HG03378 (cell line): ENCODE results near the gene ALDH3A2.
"Not testable (repeated sequence)": the region's sequence is repeated elsewhere in the genome, so short reads cannot be mapped to it uniquely, and the experiment has no call there.

Source experiments
- ATAC-seq: cut with Tn5 transposase; IDR thresholded peaks from one replicate; pipeline ENCODE4 v1.9.1; 2021; ENCODE audit warnings: mild to moderate bottlenecking, moderate library complexity; ENCODE audit not compliant: unreplicated experiment

ALDH3A2 gene

DNA sequence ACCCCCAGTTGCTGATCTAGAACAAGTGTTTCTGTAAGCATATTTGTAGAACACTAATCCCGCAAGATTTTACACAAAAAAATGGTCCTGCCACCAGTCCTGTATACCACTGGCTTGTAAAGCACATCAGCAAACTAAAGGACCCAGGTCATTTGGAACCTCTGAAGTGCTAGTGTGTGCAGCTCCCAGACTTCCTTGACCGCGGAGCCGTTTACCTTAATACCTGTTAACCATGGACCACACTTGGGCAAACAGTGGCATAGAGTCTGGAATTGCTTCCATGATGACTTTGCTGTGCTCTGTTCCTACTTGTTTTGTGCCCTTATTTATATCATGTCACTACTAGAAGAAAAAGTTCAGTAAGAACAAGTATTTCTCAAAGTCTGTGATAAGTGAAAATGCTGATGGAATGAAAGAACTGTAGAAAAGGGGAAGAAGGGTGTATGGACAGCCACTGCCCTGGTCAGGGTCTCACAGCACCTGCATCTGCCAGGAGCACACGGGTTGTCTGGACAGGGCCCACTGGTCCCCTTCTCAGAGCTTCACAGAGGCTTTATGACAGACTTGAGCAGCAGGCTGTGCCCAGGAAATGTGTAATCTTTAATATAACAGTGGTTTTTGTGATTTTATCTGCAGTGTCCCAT, 29.3 kb downstream of the ALDH3A2 start:
- no peak for ATAC-seq

DNA sequence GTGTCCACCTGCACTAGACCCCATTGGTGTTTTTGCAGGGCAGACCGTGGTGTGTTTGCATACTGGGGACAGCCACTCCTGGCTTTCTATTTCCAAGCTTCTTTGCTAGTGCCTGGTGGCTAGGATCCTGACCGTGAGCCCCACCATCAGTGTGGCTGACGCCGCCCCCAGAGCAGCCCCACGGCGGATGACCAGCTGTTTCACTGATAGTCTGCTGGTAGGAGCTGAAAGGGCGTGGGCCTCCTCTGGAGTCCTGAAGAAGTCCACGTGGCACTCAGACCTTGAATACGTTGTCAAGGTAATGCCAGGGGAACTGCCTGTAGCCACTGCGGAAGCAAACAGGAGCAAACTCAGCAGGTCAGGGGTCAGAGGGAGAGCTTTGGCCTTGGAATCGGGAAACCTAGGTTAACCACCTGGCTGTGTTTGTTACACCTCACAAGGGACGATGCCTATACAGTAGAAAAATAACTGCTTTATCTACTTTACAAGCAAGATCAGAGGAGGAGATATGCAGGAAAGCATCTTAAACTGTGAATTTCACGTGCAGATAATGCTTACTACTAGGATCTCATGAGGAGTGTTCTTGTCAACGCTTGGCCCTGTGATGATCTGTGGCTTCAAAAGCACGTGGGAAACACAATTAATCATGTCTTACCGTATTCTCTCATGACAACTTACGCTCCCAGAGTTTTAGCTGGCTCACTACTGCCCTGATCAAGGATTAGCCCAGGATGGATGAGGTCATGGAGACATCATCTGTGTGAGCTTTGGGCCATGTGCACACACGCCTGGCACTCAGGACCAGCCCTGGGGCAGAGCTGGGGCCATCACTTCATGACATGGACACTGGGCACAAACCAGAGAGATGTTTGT, 30.3 kb downstream of the ALDH3A2 start:
- no peak for ATAC-seq

DNA sequence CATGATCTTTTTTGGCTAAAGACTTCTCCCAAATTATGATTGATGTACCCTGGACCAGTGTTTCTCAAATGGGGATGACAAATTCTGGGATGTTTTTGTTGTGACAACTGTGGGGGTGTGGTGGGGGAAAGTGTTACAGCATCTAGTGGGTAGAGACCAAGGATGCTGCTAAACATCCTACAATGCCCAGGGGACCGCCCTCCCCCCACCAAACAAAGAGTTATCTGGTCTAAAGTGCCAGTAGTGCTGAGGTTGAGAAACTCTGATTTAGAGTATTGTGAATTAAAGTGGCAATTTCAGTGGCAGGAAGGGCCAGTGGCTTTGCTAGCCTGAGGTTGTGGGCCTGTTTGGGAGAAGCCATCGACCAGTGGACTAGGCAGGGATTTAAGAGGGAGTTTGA, 34.6 kb downstream of the ALDH3A2 start:
- no peak for ATAC-seq

DNA sequence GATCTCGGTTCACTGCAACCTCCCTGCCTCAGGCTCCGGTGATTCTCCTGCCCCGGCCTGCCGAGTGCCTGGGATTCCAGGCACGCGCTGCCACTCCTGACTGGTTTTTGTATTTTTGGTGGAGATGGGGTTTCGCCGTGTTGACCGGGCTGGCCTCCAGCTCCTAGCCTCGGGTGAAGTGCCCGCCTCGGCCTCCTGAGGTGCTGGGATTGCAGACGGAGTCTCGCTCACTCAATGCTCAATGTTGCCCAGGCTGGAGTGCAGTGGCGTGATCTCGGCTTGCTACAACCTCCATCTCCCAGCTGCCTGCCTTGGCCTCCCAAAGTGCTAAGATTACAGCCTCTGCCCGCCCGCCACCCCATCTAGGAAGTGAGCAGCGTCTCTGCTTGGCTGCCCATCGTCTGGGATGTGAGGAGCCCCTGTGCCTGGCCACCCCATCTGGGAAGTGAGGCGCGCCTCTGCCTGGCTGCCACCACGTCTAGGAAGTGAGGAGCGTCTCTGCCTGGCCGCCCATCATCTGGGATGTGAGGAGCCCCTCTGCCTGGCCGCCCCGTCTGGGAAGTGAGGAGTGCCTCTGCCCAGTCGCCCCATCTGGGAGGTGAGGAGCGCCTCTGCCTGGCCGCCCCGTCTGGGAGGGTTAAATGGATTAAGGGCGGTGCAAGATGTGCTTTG, 36.5 kb downstream of the ALDH3A2 start:
- not testable (repeated sequence) for ATAC-seq

DNA sequence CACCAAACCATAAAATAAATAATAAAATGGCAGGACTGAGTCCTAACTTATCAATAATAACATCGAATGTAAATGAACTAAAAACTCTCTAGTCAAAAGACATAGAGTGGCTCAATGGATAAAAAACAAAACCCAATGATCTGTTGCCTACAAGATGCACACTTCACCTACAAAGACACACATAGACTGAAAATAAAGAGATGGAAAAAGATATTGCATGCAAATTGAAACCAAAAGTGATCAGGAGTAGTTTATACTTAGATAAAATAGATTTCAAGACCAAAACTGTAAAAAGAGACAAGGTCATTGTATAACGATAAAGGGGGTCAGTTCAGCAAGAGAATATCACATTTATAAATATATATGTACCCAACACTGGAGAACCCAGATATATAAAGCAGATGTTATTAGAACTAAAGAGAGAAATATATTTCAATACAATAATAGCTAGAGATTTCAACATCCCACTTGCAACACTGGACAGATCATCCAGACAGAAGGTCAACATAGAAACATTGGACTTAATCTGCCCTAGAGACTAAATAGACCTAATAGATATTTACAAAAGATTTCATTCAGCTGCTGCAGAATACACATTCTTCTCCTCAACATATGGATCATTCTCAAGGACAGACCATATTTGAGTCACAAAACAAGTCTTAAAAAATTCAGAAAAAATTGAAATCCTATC, 38.0 kb downstream of the ALDH3A2 start:
- ATAC-seq = no peak

DNA sequence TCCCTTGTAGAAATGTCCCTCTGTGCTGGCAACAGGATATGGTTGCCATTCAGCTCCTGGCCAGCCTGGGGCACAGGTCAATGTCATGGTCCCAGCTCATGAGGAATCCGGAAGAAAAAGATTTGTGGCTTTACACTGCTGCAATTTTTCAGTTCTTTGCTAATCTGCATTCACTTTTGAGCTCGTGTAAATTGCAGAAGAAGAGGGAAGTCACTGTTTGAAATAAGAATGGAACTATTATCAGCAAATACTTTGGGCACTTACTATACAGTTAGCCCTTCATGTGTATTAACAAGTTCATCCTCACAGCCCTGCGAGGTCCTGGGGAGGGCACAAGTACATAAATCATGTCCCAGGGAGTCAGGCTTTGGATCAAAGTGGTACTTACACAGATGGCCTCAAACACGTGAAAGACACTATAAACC, 53.7 kb downstream of the ALDH3A2 start:
- no peak for ATAC-seq

DNA sequence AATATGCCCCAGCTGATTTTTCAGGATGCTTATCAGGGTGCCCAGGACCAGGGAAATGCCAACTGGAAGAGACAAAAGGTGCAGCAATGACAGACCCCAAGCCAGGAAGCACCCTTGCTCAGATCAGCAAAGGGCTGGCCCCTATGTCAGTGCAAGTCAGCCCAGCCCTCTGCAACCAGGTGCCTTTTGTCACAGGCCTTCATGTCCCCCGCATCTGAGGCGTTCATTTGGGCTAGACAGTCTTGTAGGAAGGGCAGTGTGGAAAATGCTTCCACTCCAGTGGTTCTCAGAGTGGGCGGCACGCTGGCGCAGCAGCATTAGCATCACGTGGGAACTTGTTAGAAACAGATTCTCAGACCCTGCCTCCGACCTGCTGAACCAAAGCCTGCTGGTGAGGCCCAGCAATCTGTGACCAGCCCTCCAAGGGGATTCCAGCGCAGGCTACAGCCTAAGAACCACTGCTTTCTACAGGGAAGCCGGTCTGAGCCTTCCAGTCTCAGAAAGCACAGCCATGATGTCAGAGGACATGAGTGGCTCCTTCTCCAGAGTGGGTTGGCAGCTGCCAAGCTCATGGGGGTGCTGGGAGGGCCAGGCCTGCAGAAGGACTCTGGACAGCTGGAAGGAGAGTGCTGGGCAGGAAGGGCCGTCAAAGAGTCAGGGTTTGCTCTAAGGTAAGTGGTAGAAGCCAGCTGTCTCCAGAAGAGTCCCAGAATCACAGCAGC, 54.7 kb downstream of the ALDH3A2 start:
- no peak for ATAC-seq

DNA sequence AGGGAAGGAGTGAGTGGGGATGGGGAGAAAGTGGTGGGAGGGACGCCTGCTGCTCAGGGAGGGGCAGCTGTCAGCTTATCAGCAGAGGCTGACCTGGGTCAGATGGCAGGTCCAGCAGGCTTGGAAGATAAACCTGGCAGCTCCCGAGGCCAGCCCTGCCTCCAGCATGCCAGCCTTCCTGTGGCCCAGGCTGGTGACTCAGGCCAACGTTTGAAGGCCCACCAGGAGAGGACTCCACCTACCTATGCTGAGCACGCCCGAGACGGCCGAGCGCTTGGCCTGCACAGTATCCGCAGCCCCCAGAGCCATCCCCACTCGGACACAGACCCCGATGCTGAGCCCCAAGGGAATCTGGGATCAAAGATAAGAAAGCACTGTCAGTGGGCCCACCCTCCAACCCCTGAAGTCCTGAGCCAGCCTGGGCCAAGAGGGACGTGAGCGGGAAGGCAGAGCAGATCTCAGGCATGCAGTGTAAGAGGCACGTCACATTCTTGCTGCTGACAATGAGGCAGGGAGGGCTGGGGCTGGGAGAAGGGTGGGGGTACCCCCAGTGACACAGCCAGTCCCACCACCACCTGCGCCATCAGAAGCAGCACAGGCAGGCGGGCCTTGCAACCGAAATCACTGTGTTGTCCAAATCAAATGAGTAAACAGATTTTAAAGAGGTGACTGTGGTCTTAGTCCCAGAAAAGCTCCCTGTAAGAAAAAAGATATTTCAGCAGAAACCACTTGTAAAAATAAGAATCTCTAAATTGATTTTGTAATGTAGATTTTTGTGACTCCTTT, 55.5 kb downstream of the ALDH3A2 start:
- ATAC-seq = no peak

DNA sequence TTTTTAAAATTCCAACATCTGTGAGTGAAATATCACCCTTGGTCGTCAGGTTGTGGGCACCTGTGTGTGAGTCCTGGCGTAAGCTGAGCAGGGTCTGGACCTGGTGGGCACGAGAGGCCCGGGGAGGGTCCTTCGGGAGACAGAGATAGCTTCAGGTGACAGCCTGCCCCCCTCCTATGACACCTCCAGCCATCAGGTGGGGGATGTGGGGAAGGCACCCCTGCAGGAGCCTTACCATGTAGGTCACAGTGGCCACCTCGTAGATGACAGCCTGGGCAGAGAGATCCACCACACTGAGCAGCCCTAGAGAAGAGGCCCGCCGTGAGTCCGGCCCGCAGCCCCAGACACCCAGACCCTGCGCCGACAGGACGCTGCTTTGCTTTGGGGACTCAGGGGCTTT, 56.6 kb downstream of the ALDH3A2 start:
- no peak for ATAC-seq

DNA sequence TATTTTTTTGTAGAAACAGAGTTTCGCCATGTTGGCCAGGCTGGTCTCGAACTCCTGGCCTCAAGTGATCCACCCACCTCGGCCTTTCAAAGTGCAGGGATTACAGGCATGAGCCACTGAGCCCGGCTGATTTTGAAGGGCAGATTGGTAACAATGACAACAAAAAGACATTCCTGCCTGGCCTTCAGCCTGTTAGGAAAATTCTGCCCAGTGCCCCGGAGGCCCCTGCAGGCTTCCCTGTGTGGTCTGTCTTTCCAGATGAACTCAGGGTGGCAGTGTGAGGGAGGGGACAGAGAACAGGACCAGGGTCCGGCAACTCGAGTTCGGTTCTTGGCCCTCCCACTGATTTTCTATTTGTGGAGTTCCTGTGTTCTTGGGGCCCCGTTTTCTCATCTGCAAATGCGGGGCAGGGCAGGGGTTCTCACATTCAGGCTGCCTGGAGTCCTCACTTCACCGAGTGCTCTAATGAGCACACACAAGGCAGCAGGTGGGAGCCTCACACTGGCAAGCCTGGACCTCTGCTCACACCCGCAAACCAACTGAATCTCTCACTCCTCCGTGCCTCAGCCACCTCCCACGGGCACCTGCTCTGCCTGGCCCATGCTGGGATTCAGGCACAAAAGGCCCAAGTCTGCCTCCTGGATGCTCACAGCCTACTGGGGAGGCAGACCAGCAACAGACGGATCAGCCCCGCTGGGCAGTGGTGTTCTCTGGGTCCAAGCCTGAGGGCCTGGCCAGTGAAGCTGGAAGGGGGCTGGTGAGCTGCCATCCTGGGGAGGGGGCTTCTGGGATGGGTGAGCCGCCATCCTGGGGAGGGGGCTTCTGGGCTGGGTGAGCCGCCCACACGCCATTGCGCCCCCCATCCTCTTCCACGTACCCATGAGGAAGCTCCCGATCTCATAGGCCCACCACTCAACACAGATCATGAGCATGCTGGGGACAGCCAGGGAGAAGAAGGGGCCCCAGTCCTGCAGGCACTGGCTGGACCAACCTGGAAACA, 57.5 kb downstream of the ALDH3A2 start:
- no peak for ATAC-seq

DNA sequence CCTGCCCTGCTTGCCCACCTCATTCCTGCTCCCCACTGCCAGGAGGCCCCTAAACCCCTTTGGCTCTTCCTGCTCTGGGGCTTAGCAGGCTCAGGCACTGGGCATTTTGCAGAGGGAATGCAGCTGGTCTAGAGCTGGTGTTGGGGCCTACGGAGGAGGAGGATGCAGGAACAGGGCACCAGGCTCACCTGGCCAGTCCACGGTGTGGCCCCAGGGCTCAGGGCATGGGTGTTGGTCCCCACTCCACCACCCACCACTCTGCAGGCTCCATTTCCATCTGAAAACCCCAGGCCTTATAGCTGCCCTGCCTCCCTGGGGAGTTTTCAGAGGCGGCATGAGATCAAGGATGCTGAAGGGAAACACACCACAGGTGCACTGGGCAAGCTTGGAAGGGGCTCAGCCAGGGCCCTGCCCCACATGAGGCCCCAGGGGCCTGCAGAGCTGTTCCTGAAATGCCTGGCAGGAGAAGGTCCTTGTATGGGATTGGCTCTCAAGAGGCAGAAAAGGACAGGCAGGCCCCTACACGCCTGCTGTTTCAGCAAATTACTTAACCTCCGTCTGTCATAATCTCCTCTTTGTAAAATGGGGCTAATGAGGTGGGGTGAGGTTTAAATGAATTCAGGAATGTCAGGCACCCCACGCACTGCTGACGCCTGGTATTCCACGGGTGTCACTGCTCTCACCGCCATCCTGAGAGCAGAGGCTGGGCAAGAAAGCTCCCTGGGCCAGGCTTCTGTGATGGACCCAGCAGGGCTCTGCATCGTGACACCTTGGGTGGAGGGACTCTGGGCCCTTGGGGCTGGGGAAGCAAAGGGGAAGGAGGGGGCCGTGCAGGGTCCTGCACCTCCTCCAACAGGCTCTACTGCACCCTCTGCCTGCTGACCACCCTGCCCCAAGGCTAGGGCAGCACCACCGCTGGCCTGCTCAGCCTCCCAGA, 58.5 kb downstream of the ALDH3A2 start:
- ATAC-seq = no peak

DNA sequence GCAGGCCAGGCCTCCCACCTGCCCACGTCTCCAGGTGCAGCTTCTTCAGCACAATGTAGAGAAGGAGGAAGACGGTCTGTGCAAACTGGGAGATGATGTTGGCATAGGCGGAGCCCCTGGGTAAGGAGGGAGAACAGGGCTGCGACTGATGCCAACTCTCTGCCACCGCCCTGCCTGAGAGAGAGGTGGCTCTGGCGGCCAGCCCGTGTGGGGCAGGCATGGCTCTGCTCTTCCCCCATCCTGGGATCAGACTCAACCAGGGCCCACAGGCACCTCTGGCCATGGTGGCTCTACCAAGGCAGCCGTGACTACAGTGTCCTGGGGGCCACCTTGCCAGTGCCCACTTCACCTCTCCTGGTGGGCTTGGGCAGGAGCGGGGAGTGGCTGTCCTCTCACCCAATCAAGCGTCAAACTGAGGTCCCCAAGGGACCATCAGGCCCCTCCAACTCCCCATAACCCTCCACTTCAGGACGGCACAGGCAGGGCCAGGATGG, 59.2 kb downstream of the ALDH3A2 start:
- ATAC-seq = no peak

DNA sequence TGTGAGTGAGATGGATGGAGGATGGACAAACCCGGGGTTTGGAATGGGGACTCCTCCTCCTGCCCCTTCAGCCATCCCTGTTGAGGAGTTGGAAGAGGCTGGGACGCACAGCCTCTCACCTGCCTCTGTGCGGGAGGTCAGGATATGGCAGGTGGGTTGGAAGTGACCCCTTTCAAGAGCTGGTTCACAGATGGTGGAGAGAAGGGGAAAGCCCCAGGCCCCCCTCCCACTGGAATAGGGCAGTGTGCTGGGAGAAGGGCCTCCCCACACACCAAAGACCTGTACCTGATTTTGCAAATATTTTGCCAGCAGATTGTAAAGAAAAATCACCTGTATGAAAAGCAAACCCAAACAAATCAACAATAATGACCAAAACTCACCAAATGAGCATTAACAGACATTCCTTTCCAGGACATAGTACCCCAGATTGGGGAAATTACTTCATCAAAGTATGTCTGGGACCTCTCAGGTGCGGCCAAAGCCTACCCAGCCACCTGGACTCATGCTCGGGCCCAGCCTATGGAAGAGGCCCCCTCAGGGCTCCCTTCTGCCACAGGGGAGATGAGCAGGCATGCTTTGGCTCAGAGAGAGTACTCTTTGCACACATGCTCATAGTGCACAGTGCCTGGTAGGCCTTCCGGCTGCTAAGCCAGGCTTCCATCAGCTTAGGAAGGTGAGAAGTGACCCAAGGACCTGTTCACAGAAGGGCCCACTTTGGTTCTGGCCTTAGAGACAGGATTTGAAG, 60.1 kb downstream of the ALDH3A2 start:
- no peak for ATAC-seq

DNA sequence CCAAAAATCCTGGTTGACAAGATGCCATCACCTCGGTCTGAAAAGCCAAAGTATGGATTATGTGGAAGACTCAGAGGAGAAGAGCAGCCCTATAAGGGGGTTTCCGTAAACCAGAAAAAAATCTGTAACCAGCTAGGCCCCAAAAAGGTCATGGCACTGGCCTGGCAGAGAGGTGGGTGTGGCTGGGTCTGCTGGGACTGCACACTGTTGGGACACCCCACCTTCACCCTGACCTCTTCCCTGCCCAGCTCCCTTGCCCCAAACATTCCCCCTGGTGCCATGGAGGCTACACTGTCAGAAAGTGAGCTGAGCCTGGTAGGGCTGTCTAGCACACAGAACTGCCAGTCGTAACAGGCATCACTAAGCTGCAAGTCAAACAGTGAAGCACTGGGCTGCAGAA, 61.3 kb downstream of the ALDH3A2 start:
- ATAC-seq = no peak

DNA sequence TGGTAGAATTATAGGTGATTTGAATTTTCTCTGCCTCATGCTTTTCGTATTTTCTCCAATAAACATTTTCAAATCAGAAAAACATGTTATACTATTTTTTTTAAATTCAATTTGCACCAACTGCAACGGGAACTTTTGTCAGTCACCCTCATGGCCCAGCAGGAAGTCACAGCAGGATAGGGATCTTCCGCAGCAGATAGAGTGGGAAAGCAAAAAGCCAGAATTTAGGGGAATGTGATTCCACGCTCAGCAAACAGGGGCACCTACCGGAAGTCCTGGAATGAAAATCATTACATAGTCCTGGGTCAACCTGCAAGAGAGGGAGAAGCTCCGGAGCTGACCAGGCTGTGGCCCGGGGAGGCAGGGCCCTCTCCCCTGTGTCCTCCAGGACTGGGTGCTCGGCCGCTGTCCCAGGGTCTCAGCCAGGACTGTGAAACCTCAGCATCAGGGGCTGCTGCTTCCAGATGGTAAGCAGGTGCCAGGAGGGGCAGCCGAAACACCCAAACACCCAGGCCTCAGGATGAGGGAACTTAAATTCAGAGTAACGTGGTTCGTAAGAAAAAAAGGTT, 64.0 kb downstream of the ALDH3A2 start:
- ATAC-seq = no peak

DNA sequence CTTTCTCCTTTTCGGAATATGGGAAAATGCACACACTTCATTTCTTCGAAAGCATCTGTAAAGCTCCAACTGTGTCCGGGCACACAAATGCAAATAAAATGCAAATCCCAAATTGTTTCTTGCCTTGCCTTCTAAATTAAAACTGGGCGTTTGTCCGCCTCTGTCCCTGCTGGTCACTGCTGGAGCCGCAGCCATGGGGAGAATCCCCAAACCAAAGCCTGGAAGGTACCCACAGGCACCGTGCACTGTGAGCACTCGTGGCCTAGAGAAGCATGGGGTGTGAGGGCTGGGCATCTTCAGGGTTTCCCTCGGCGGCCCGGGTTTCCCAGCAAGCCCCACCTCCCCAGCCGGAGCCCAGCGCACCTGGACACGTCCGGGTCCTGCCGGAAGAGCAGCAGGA, 64.9 kb downstream of the ALDH3A2 start:
- no peak for ATAC-seq
